ENCODE data around the gene SIGLEC5.
A peak's percentile ranks its signal among the peaks of the same experiment; 100 is the strongest.
"Not testable (repeated sequence)": the region's sequence is repeated elsewhere in the genome, so short reads cannot be mapped to it uniquely, and the experiment has no call there.

The SIGLEC5 gene

GRCh38 chr19:51630315-51630714 is at the start of gene SIGLEC5:
Gene SIGLEC5, minus strand, starts transcription at chr19:51630401. Its CDS starts 66 bp downstream, at chr19:51630335.
- not testable (repeated sequence) for DNase-seq

- no peak for DNase-seq
These were observed 46.4 kb upstream of the SIGLEC5 start for GRCh38 chr19:51676566-51677083.

GRCh38 chr19:51675911-51676565 is 45.8 kb upstream of the SIGLEC5 start:
- not testable (repeated sequence) for DNase-seq

- no peak for DNase-seq
These were observed 38.0 kb upstream of the SIGLEC5 start for GRCh38 chr19:51668216-51668615.

GRCh38 chr19:51664997-51665396 is 34.8 kb upstream of the SIGLEC5 start:
- no peak for DNase-seq

- DNase-seq = peak in 2 of 58 donors; percentile 7 to 13
These were observed 33.9 kb upstream of the SIGLEC5 start for GRCh38 chr19:51664131-51664530.

- DNase-seq = no peak
These were observed 33.4 kb upstream of the SIGLEC5 start for GRCh38 chr19:51663650-51664049.

- DNase-seq = peak in 54 of 58 donors; percentile 2 to 87 (median 49)
These were observed 30.9 kb upstream of the SIGLEC5 start for GRCh38 chr19:51660975-51661600.

- DNase-seq = no peak
These were observed 24.6 kb upstream of the SIGLEC5 start for GRCh38 chr19:51654783-51655182.

- DNase-seq = no peak
These were observed 23.0 kb upstream of the SIGLEC5 start for GRCh38 chr19:51653162-51653561.

GRCh38 chr19:51652266-51652665 is 22.1 kb upstream of the SIGLEC5 start:
- no peak for DNase-seq

GRCh38 chr19:51651216-51651846 is 21.1 kb upstream of the SIGLEC5 start:
- DNase-seq = peak in 5 of 58 donors; percentile 2 to 25 (median 3)

GRCh38 chr19:51647318-51647717 is 17.1 kb upstream of the SIGLEC5 start:
- no peak for DNase-seq

GRCh38 chr19:51646730-51647129 is 16.5 kb upstream of the SIGLEC5 start, which contains the start of gene SIGLEC14:
Gene SIGLEC14, minus strand, starts transcription at chr19:51646825. Its CDS starts 66 bp downstream, at chr19:51646759.
- DNase-seq = not testable (repeated sequence)

GRCh38 chr19:51644636-51645271 is 14.6 kb upstream of the SIGLEC5 start:
- DNase-seq = no peak

- no peak for DNase-seq
These were observed 11.4 kb upstream of the SIGLEC5 start for GRCh38 chr19:51641648-51642047.

- DNase-seq = no peak
These were observed 10.2 kb upstream of the SIGLEC5 start for GRCh38 chr19:51640386-51640785.

- DNase-seq = no peak
These were observed 9.7 kb upstream of the SIGLEC5 start for GRCh38 chr19:51639916-51640315.

GRCh38 chr19:51637362-51637978 is 7.3 kb upstream of the SIGLEC5 start:
- DNase-seq = no peak

GRCh38 chr19:51632126-51632525 is 1.9 kb upstream of the SIGLEC5 start:
- DNase-seq = no peak
